Measurements from ENCODE around the gene CDCA8. TPM values are rescaled to one million over a fixed set of nuclear protein-coding genes. Genes with fewer than 3 reads are reported as not detected.

The CDCA8 gene
- total and polyA plus RNA-seq, 8 donors = 0.19 to 0.79 (median 0.44) TPM

GRCh38 chr1:37739222-37739621 lies 46.9 kb downstream of the CDCA8 start:
- peaks cover 0 to 4% (median 0%) of the 10 kb centered on the region in 3 donors for H3K4me1 ChIP-seq
- H3K4me3 ChIP-seq = no peak overlapping the region
- no peaks in the 10 kb centered on the region for H3K27me3 ChIP-seq
- FAIRE-seq (peak; percentile 75), ATAC-seq (peak; percentile 99 to 100 (median 100)), DNase-seq (peak in 3 of 6 donors; percentile 47 to 72 (median 65))
- TF ChIP-seq CTCF (IDR thresholded peaks at IDR 0.05) = no peak
- H3K36me3 ChIP-seq = no peaks in the 10 kb centered on the region
- 60 to 65% methylated on average over 2 of the region's 2 CpGs for WGBS, 2 donors
- intact Hi-C loops (cut with DNase I) = no loop called here
- no peaks in the 10 kb centered on the region for H3K9me3 ChIP-seq
- H3K27ac ChIP-seq = peak overlapping the region in 3 of 4 donors; percentile 31 to 60 (median 39)

- FAIRE-seq = no peak
- WGBS, 2 donors = 74 to 85% methylated on average over 9 of the region's 9 CpGs
- H3K27me3 ChIP-seq = no peaks in the 10 kb centered on the region
Observed at GRCh38 chr1:37741130-37741529, 48.8 kb downstream of the CDCA8 start.

GRCh38 chr1:37741662-37742061 lies 49.3 kb downstream of the CDCA8 start:
- FAIRE-seq = no peak
- intact Hi-C loops (cut with DNase I) = no loop called here

More at GRCh38 chr1:37741130-37741529, 48.8 kb downstream of the CDCA8 start:
- H3K9me3 ChIP-seq = no peaks in the 10 kb centered on the region
- no peak overlapping the region for H3K27ac ChIP-seq
- no peak overlapping the region for H3K4me3 ChIP-seq
- no peak for TF ChIP-seq CTCF (IDR thresholded peaks at IDR 0.05)
- DNase-seq = no peak
- no peaks in the 10 kb centered on the region for H3K36me3 ChIP-seq
- intact Hi-C loops (cut with DNase I) = no loop called here
- ATAC-seq = no peak
- H3K4me1 ChIP-seq = peaks cover 0 to 4% (median 0%) of the 10 kb centered on the region in 3 donors

GRCh38 chr1:37746806-37747205 lies 54.5 kb downstream of the CDCA8 start:
- Histone ChIP-seq H3K4me1 (no peaks in the 10 kb centered on the region), H3K4me3 (no peak overlapping the region), H3K27ac (no peak overlapping the region), H3K9me3 (no peaks in the 10 kb centered on the region), H3K27me3 (no peaks in the 10 kb centered on the region), H3K36me3 (no peaks in the 10 kb centered on the region)
- intact Hi-C loops (cut with DNase I) = no loop called here
- WGBS, 2 donors = 97% methylated on average over 3 of the region's 3 CpGs
- FAIRE-seq (no peak), ATAC-seq (no peak), DNase-seq (no peak)
- TF ChIP-seq CTCF (IDR thresholded peaks at IDR 0.05) = no peak

More at GRCh38 chr1:37741662-37742061, 49.3 kb downstream of the CDCA8 start:
- Histone ChIP-seq H3K4me3 (no peak overlapping the region), H3K9me3 (no peaks in the 10 kb centered on the region), H3K27me3 (no peaks in the 10 kb centered on the region), H3K27ac (no peak overlapping the region), H3K4me1 (peaks cover 0 to 4% (median 0%) of the 10 kb centered on the region in 3 donors), H3K36me3 (no peaks in the 10 kb centered on the region)
- DNase-seq = no peak
- 53 to 60% methylated on average over 6 of the region's 6 CpGs for WGBS, 2 donors
- ATAC-seq = no peak
- no peak for TF ChIP-seq CTCF (IDR thresholded peaks at IDR 0.05)

GRCh38 chr1:37748565-37748964 lies 56.2 kb downstream of the CDCA8 start:
- no peak for FAIRE-seq

More at GRCh38 chr1:37748565-37748964, 56.2 kb downstream of the CDCA8 start:
- intact Hi-C loops (cut with DNase I) = no loop called here
- Histone ChIP-seq H3K27me3 (no peaks in the 10 kb centered on the region), H3K9me3 (no peaks in the 10 kb centered on the region), H3K4me1 (no peaks in the 10 kb centered on the region), H3K27ac (no peak overlapping the region), H3K36me3 (no peaks in the 10 kb centered on the region), H3K4me3 (no peak overlapping the region)
- DNase-seq = no peak
- no peak for TF ChIP-seq CTCF (IDR thresholded peaks at IDR 0.05)
- 94% methylated on average over 1 of the region's 1 CpG for WGBS, 2 donors
- no peak for ATAC-seq

Data from pancreas (tissue), 10 donors.